Keratinocyte (primary cell): ENCODE measurements around the gene SLC25A12. TPM values are rescaled to one million over a fixed set of nuclear protein-coding genes. Genes with fewer than 3 reads are reported as not detected.

Experiments used
- DNase-seq: peaks from one replicate; pipeline ENCODE4 v3.0.0-alpha.2; 2011; ENCODE audit warnings: low read depth, missing footprints, low spot score
- FAIRE-seq: peaks from 2 replicates; lab custom pipeline; 2011; peaks lifted over from hg19 to GRCh38; lab: Jason Lieb, UNC
- H2AFZ ChIP-seq: 2 replicates; pipeline ENCODE4 v1.6.0; 2012; ENCODE audit warnings: low read length, control low read depth, inconsistent platforms; ENCODE audit not compliant: control insufficient read depth
- H3K27ac ChIP-seq: 2 replicates; pipeline ENCODE4 v1.5.1; 2011; ENCODE audit warnings: low read length; ENCODE audit not compliant: control insufficient read depth, insufficient read depth
- H3K27me3 ChIP-seq: 3 replicates; pipeline ENCODE4 v1.6.0; 2011; ENCODE audit warnings: low read length; ENCODE audit not compliant: control insufficient read depth, insufficient read depth; ENCODE audit errors: extremely low read depth
- H3K36me3 ChIP-seq, 2 experiments: 2 replicates in 1 of 2; 3 replicates in 1 of 2; pipeline ENCODE4 v1.5.1; 2011; ENCODE audit warnings: low read length in 2 of 2, mild to moderate bottlenecking in 1 of 2; ENCODE audit not compliant: control insufficient read depth in 2 of 2, insufficient read depth in 2 of 2; ENCODE audit errors: extremely low read depth in 1 of 2
- H3K4me1 ChIP-seq: 3 replicates; pipeline ENCODE4 v1.5.1; 2011; ENCODE audit warnings: low read length; ENCODE audit not compliant: control insufficient read depth, insufficient read depth; ENCODE audit errors: extremely low read depth
- H3K4me2 ChIP-seq: 3 replicates; pipeline ENCODE4 v1.6.0; 2011; ENCODE audit warnings: low read depth, low read length; ENCODE audit not compliant: control insufficient read depth, insufficient read depth; ENCODE audit errors: extremely low read depth
- H3K4me3 ChIP-seq, 3 experiments: fragments of 200-600 bp in 1 of 3; sonication (generic) in 1 of 3; 2 replicates in 2 of 3; 3 replicates in 1 of 3; pipeline ENCODE4 v1.5.1; 2011 to 2016; ENCODE audit warnings: low read length in 3 of 3, mild to moderate bottlenecking in 3 of 3, control low read depth in 2 of 3, inconsistent platforms in 1 of 3, low read depth in 1 of 3, mixed read lengths in 1 of 3, mixed run types in 1 of 3, moderate library complexity in 1 of 3; ENCODE audit not compliant: control insufficient read depth in 2 of 3, insufficient read depth in 2 of 3; ENCODE audit errors: extremely low read depth in 1 of 3
- H3K79me2 ChIP-seq: 2 replicates; pipeline ENCODE4 v1.6.0; 2012; ENCODE audit warnings: low read length; ENCODE audit not compliant: control insufficient read depth, insufficient read depth
- H3K9ac ChIP-seq: 3 replicates; pipeline ENCODE4 v1.6.0; 2011; ENCODE audit warnings: low read length; ENCODE audit not compliant: control insufficient read depth, insufficient read depth; ENCODE audit errors: extremely low read depth
- H3K9me1 ChIP-seq: 3 replicates; pipeline ENCODE4 v1.6.0; 2011; ENCODE audit warnings: low read length; ENCODE audit not compliant: control insufficient read depth, insufficient read depth; ENCODE audit errors: extremely low read depth
- H3K9me3 ChIP-seq: 2 replicates; pipeline ENCODE4 v1.5.1; 2012; ENCODE audit warnings: low read depth, low read length; ENCODE audit not compliant: control insufficient read depth
- H4K20me1 ChIP-seq: 3 replicates; pipeline ENCODE4 v1.6.0; 2011; ENCODE audit warnings: low read length; ENCODE audit not compliant: control insufficient read depth, insufficient read depth; ENCODE audit errors: extremely low read depth
- EZH2 ChIP-seq: IDR thresholded peaks from one replicate; pipeline ENCODE4 v1.6.1; 2012; ENCODE audit warnings: inconsistent platforms, mild to moderate bottlenecking, low read length, moderate library complexity
- dilution Hi-C: fragments of 300-500 bp; cut with MboI; formaldehyde crosslinking; loops from one replicate; pipeline ENCODE4 v1.7.0; 2020; ENCODE audit warnings: low sequenced_read_pairs; ENCODE audit not compliant: extremely low pct_ligation_motif_present
- polyA plus RNA-seq, 5 experiments: library from polyadenylated mRNA; depleted of rRNA in 3 of 5; stranded (reverse) in 3 of 5; stranded (forward) in 1 of 5; unstranded in 1 of 5; fragments of >200 nt; gene quantifications; 1 replicate in 1 of 5; 2 replicates in 3 of 5; 3 replicates in 1 of 5; pipeline versions ENCODE4 v1.2.1 to v1.2.3, GENCODE V29; 2011 to 2012; ENCODE audit warnings: missing spikeins in 2 of 5, low read depth in 1 of 5, low replicate concordance in 1 of 5
- TF ChIP-seq, protein P1 (sequence below), 3 experiments: IDR thresholded peaks in 1 of 3; conservative IDR thresholded peaks in 1 of 3; optimal IDR thresholded peaks in 1 of 3; 2 replicates in 2 of 3; 3 replicates in 1 of 3; pipeline versions ENCODE3 to v1.5.1; 2011; ENCODE audit warnings: low read length in 3 of 3, mild to moderate bottlenecking in 3 of 3, moderate library complexity in 2 of 3, control low read depth in 1 of 3, inconsistent platforms in 1 of 3; ENCODE audit not compliant: insufficient read depth in 2 of 3; ENCODE audit errors: extremely low read depth in 1 of 3

Gene SLC25A12
- polyA plus RNA-seq, 1 donor (not counting 4 experiments of a cell fraction or from before 2014, with no cell fraction given): 27.7 TPM

DNA sequence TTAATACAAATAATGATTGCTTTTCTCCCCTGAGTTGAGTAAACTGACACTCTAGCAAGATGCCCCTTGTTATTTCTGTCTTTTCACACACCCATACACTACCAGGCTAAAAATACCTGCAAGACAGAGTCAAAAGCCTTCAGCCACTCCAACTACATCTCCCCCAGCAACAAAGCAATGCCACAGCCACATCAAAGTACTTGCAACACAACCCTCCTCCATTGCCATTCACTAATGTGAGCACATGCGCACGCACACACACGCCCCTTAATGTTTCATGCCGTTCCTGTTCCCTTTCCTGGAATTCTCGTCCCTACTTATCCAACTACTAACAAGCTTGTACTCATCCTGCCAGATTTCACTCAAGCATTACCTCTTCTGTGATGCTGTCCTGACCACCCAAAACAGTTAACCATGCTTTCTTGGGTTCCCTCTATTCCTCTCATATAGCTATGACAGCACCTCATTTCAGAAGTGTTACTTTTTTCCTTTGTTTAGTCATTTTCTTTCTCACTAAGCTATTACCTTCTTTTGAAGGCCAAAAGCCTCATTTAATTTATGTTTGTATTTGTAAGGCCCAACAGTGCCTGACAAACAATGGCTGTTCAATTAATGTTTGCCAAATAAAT lies 29.6 kb downstream of the SLC25A12 start:
- Histone ChIP-seq H3K4me1 (peaks cover 11% of the 10 kb centered on the region), H3K4me2 (no peak overlapping the region), H4K20me1 (peaks cover 2% of the 10 kb centered on the region), H3K79me2 (no peaks in the 10 kb centered on the region), H3K4me3 (no peak overlapping the region), H3K9me1 (no peaks in the 10 kb centered on the region), H3K27me3 (no peaks in the 10 kb centered on the region), H3K9ac (no peak overlapping the region), H3K36me3 (no peaks in the 10 kb centered on the region), H3K9me3 (no peaks in the 10 kb centered on the region), H2AFZ (no peak overlapping the region), H3K27ac (no peak overlapping the region)
- FAIRE-seq (peak; percentile 46), DNase-seq (no peak)
- TF ChIP-seq, protein P1, sequence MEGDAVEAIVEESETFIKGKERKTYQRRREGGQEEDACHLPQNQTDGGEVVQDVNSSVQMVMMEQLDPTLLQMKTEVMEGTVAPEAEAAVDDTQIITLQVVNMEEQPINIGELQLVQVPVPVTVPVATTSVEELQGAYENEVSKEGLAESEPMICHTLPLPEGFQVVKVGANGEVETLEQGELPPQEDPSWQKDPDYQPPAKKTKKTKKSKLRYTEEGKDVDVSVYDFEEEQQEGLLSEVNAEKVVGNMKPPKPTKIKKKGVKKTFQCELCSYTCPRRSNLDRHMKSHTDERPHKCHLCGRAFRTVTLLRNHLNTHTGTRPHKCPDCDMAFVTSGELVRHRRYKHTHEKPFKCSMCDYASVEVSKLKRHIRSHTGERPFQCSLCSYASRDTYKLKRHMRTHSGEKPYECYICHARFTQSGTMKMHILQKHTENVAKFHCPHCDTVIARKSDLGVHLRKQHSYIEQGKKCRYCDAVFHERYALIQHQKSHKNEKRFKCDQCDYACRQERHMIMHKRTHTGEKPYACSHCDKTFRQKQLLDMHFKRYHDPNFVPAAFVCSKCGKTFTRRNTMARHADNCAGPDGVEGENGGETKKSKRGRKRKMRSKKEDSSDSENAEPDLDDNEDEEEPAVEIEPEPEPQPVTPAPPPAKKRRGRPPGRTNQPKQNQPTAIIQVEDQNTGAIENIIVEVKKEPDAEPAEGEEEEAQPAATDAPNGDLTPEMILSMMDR (optimal IDR thresholded peaks at IDR 0.05 in 1 of 3, IDR thresholded peaks at IDR 0.05 in 1 of 3, conservative IDR thresholded peaks at IDR 0.05 in 1 of 3; ENCODE audit: extremely low read depth in 1 of 3, insufficient read depth in 2 of 3, low read length in 3 of 3): no peak
- TF ChIP-seq EZH2: no peak
- dilution Hi-C loops: no loop called here

DNA sequence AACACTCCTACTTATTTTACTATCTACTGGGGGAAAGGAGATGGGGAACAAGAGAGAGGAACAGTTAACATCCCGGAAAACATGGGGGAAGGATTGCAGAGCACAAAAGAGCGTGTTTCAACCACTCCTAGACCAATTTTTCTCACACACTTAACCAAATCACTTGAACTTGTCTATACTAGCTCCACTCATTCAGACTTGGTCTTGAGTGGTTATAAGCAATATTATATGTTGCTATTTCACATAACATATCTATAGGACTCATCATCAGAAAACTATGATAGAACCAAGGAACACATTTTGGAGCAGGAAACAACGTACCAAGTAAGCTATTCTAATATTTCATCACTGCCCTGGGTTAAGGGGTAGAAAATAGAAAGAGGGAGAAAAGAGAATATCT lies 31.5 kb downstream of the SLC25A12 start:
- Histone ChIP-seq H3K36me3 (no peaks in the 10 kb centered on the region), H3K4me2 (peak overlapping the region; percentile 27), H3K9ac (no peak overlapping the region), H3K79me2 (no peaks in the 10 kb centered on the region), H2AFZ (no peak overlapping the region), H3K4me1 (peaks cover 11% of the 10 kb centered on the region), H3K9me3 (no peaks in the 10 kb centered on the region), H4K20me1 (peaks cover 2% of the 10 kb centered on the region), H3K9me1 (no peaks in the 10 kb centered on the region), H3K4me3 (no peak overlapping the region), H3K27ac (no peak overlapping the region), H3K27me3 (no peaks in the 10 kb centered on the region)
- dilution Hi-C loops: no loop called here
- FAIRE-seq: no peak
- DNase-seq: no peak
- no peak for TF ChIP-seq EZH2
- TF ChIP-seq, protein P1 (optimal IDR thresholded peaks at IDR 0.05 in 1 of 3, IDR thresholded peaks at IDR 0.05 in 1 of 3, conservative IDR thresholded peaks at IDR 0.05 in 1 of 3; ENCODE audit: extremely low read depth in 1 of 3, insufficient read depth in 2 of 3, low read length in 3 of 3): no peak
